ENCODE measurements around the gene ZNF846.
A peak's percentile ranks its signal among the peaks of the same experiment; 100 is the strongest.
"Not testable (repeated sequence)": the region's sequence is repeated elsewhere in the genome, so short reads cannot be mapped to it uniquely, and the experiment has no call there.

ZNF846 gene

GRCh38 chr19:9785367-9786331, 17.1 kb upstream of the ZNF846 start:
- peak; percentile 99 for DNase-seq

- DNase-seq = peak; percentile 21
Measured at GRCh38 chr19:9784163-9784496, 15.6 kb upstream of the ZNF846 start.

GRCh38 chr19:9782338-9782737, 13.8 kb upstream of the ZNF846 start:
- no peak for DNase-seq

- DNase-seq = no peak
Measured at GRCh38 chr19:9757544-9758501, 10.7 kb downstream of the ZNF846 start.

GRCh38 chr19:9752701-9753443, 15.7 kb downstream of the ZNF846 start:
- no peak for DNase-seq

GRCh38 chr19:9751446-9751845, 17.1 kb downstream of the ZNF846 start:
- DNase-seq = no peak

- no peak for DNase-seq
Measured at GRCh38 chr19:9741476-9742171, 26.9 kb downstream of the ZNF846 start.

- DNase-seq = no peak
Measured at GRCh38 chr19:9735986-9736385, 32.6 kb downstream of the ZNF846 start.

- not testable (repeated sequence) for DNase-seq
Measured at GRCh38 chr19:9730056-9730455, 38.5 kb downstream of the ZNF846 start.

GRCh38 chr19:9729162-9729561, 39.4 kb downstream of the ZNF846 start:
- no peak for DNase-seq

GRCh38 chr19:9727644-9728043, 40.9 kb downstream of the ZNF846 start:
- DNase-seq = no peak

- not testable (repeated sequence) for DNase-seq
Measured at GRCh38 chr19:9725508-9726201, 42.9 kb downstream of the ZNF846 start.

GRCh38 chr19:9724157-9724556, 44.4 kb downstream of the ZNF846 start:
- no peak for DNase-seq

GRCh38 chr19:9721861-9722260, 46.7 kb downstream of the ZNF846 start:
- DNase-seq = no peak

GRCh38 chr19:9720541-9720940, 48.0 kb downstream of the ZNF846 start:
- no peak for DNase-seq

GRCh38 chr19:9711815-9712214, 56.7 kb downstream of the ZNF846 start:
- DNase-seq = no peak

GRCh38 chr19:9709305-9709704, 59.2 kb downstream of the ZNF846 start:
- DNase-seq = no peak

- no peak for DNase-seq
Measured at GRCh38 chr19:9705836-9706235, 62.7 kb downstream of the ZNF846 start.

- DNase-seq = no peak
Measured at GRCh38 chr19:9702186-9702585, 66.4 kb downstream of the ZNF846 start.

Measured in right kidney (tissue), 1 donor.